Nephron (organoid): ENCODE data around the gene BACH2.

ENCODE experiments used
- H3K27ac Mint-ChIP-seq, 3 experiments: 2 replicates each; pipeline ENCODE4 v1.8.0; 2020; ENCODE audit warnings: mixed read lengths in 3 of 3, mild to moderate bottlenecking in 2 of 3, moderate library complexity in 1 of 3
- H3K27me3 Mint-ChIP-seq: 2 replicates; pipeline ENCODE4 v1.8.0; 2021; ENCODE audit warnings: low read depth, mild to moderate bottlenecking, moderate library complexity, mixed read lengths
- H3K36me3 Mint-ChIP-seq: 2 replicates; pipeline ENCODE4 v1.8.0; 2020; ENCODE audit warnings: low read depth, mixed read lengths
- H3K4me1 Mint-ChIP-seq: 2 replicates; pipeline ENCODE4 v1.8.0; 2020; ENCODE audit warnings: mixed read lengths
- H3K4me3 Mint-ChIP-seq, 3 experiments: 2 replicates each; pipeline ENCODE4 v1.8.0; 2020; ENCODE audit warnings: mild to moderate bottlenecking in 3 of 3, mixed read lengths in 3 of 3, moderate library complexity in 2 of 3
- H3K9me3 Mint-ChIP-seq: 2 replicates; pipeline ENCODE4 v1.8.0; 2020; ENCODE audit warnings: mixed read lengths
- CTCF ChIP-seq, 3 experiments: fragments of 200-600 bp; sonication (generic); IDR thresholded peaks; one replicate each; pipeline ENCODE4 v1.5.0; 2021; ENCODE audit warnings: antibody characterized with exemption in 3 of 3; ENCODE audit not compliant: unreplicated experiment in 3 of 3

The BACH2 gene

DNA sequence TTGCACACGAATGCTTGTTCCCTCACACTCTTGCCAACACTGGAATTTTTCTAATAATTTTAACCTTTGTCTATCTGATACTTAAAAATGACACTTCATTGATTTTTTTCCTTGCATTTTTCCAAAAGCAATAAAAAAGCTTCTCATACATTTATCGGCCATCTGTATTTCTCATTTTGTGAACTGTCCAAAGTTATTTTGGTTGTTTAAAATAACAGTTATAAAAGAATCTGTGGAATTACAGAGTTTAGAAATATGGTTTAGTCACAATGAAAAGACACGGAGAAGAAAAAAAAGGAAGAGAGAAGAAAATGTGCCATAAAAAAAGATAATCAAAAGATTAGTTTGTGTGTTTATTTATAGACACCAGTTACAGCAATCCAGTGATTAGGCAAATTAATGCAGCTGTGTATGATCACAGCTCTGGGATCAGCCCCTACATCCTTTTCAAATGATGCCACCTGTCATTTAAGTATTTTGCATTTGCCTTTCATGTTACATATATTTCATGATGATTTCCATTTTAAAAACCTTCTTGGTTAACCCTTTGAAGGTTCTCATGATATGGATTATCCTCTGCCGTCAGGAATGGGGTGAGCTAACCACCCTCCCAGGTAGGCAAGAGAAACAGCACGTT is 171.7 kb downstream of the BACH2 start:
- no peak for TF ChIP-seq CTCF (IDR thresholded peaks at IDR 0.05; ENCODE audit: unreplicated experiment in 3 of 3)
- Mint-ChIP-seq H3K9me3 (no peaks in the 10 kb centered on the region), H3K36me3 (no peaks in the 10 kb centered on the region), H3K27me3 (no peaks in the 10 kb centered on the region), H3K4me3 (no peak overlapping the region), H3K4me1 (peaks cover 35% of the 10 kb centered on the region), H3K27ac (peak overlapping the region in 1 of 3 experiments; percentile 43)

GRCh38 chr6:90123831-90124230 is 172.8 kb downstream of the BACH2 start:
- Mint-ChIP-seq H3K36me3 (no peaks in the 10 kb centered on the region), H3K4me1 (peaks cover 39% of the 10 kb centered on the region), H3K4me3 (no peak overlapping the region), H3K9me3 (no peaks in the 10 kb centered on the region), H3K27me3 (no peaks in the 10 kb centered on the region), H3K27ac (peak overlapping the region in 2 of 3 experiments; percentile 43 to 48)
- TF ChIP-seq CTCF (IDR thresholded peaks at IDR 0.05; ENCODE audit: unreplicated experiment in 3 of 3) = no peak

DNA sequence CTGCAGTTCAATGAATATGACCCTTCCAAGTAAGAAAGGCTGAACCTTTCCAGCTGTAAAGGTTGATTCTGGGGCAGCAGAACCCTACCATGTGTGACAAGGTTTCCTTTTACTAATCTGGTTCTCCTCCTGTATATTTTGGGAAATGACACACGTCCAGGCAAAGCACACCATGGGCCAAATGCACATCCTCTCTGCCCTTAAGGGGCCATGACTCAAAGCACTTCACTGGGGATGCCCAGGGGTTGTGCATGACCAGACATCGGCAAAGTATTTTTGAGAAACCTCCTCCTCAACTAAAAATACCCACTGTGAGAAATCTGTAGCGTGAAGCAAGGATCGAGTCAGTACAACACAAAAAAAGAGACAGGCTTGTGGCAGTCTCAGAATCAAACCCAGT is 174.7 kb downstream of the BACH2 start:
- H3K36me3 Mint-ChIP-seq = peaks cover 5% of the 10 kb centered on the region
- TF ChIP-seq CTCF (IDR thresholded peaks at IDR 0.05; ENCODE audit: unreplicated experiment in 3 of 3) = no peak
- peaks cover 39% of the 10 kb centered on the region for H3K4me1 Mint-ChIP-seq
- no peak overlapping the region for H3K4me3 Mint-ChIP-seq
- no peak overlapping the region for H3K27ac Mint-ChIP-seq
- peaks cover 5% of the 10 kb centered on the region for H3K9me3 Mint-ChIP-seq
- H3K27me3 Mint-ChIP-seq = no peaks in the 10 kb centered on the region

GRCh38 chr6:90120327-90120726 is 176.3 kb downstream of the BACH2 start:
- Mint-ChIP-seq H3K27ac (no peak overlapping the region), H3K9me3 (peaks cover 19% of the 10 kb centered on the region), H3K4me3 (no peak overlapping the region), H3K27me3 (no peaks in the 10 kb centered on the region), H3K4me1 (peaks cover 28% of the 10 kb centered on the region), H3K36me3 (peaks cover 14% of the 10 kb centered on the region)
- TF ChIP-seq CTCF (IDR thresholded peaks at IDR 0.05; ENCODE audit: unreplicated experiment in 3 of 3) = no peak

DNA sequence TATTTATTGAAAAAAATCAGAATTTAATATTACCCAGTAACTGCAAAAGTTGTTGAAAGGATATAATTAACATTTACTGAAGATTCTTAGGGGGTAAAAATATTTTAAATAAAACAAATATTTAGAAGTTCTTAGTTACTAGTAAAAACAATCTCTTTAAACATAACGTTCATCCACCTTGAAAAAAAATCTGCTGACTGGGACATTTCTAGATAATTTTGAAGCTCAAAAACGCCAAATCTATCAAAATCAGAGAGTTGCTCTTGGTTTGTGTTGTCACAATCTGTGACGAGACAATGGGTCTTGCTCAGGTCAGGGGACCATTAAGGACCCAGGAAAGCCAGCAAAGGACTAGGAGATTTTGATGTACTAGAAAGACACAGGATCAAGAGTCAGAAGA is 177.0 kb downstream of the BACH2 start:
- H3K27me3 Mint-ChIP-seq = no peaks in the 10 kb centered on the region
- H3K4me1 Mint-ChIP-seq = peaks cover 21% of the 10 kb centered on the region
- H3K27ac Mint-ChIP-seq = no peak overlapping the region
- H3K9me3 Mint-ChIP-seq = peaks cover 24% of the 10 kb centered on the region
- no peak overlapping the region for H3K4me3 Mint-ChIP-seq
- no peak for TF ChIP-seq CTCF (IDR thresholded peaks at IDR 0.05; ENCODE audit: unreplicated experiment in 3 of 3)
- peaks cover 18% of the 10 kb centered on the region for H3K36me3 Mint-ChIP-seq

GRCh38 chr6:90118581-90118980 is 178.1 kb downstream of the BACH2 start:
- Mint-ChIP-seq H3K27me3 (no peaks in the 10 kb centered on the region), H3K27ac (no peak overlapping the region), H3K9me3 (peaks cover 33% of the 10 kb centered on the region), H3K4me1 (peaks cover 13% of the 10 kb centered on the region), H3K4me3 (no peak overlapping the region), H3K36me3 (peaks cover 21% of the 10 kb centered on the region)
- no peak for TF ChIP-seq CTCF (IDR thresholded peaks at IDR 0.05; ENCODE audit: unreplicated experiment in 3 of 3)
